Measurements from ENCODE around the gene USH2A. TPM values are rescaled to one million over a fixed set of nuclear protein-coding genes. Genes with fewer than 3 reads are reported as not detected.
"Not testable (repeated sequence)": the region's sequence is repeated elsewhere in the genome, so short reads cannot be mapped to it uniquely, and the experiment has no call there.

Gene USH2A
- polyA plus RNA-seq, 3 donors, result not detected

DNA sequence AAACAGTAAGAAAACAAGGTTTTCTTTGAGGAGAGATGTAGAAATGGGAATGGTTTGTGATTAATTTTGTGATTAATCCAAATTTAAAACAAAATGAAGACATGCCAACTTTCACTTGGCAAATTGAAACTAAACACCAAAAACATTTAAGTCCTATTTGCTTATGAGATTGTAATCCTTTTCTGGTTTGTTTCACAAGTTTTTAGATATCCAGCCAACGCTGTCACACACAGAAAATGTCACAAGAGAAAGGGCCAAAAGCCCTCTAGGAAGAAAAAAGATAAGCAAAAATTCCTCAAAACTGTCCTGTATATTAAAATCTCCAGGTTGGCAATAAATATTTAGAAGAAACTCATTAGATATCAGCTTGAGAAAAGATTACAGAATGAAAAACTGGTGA is 2.5 kb downstream of the USH2A start:
- H3K27ac ChIP-seq (ENCODE audit: low read depth, low read length), result no peak overlapping the region
- WGBS, 3 donors, result 17 to 68% (median 59%) methylated on average over 1 of the region's 1 CpG

GRCh38 chr1:216420263-216420662 is 3.0 kb downstream of the USH2A start:
- H3K27ac ChIP-seq (ENCODE audit: low read depth, low read length), result no peak overlapping the region
- WGBS, 3 donors, result 17 to 39% (median 37%) methylated on average over 2 of the region's 2 CpGs

- 63 to 83% (median 70%) methylated on average over 1 of the region's 1 CpG for WGBS, 3 donors
- H3K27ac ChIP-seq (ENCODE audit: low read depth, low read length), result no peak overlapping the region
Observed at GRCh38 chr1:216416488-216416887, 6.8 kb downstream of the USH2A start.

DNA sequence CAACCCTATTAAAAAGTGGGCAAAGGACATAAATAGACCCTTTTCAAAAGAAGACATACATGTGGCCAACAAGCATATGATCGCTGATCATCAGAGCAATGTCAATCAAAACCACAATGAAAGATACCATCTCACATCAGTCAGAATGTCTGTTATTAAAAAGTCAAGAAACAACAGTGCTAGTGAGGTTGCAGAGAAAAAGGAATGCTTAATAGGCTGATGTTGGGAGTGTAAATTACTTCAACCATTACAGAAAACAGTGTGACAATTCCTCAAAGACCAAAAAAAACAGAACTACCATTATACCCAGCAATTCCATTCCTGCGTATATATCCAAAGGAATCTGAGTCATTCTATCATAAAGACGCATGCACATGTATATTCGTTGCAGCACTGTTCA is 13.2 kb downstream of the USH2A start:
- 88 to 92% (median 89%) methylated on average over 4 of the region's 4 CpGs for WGBS, 3 donors
- H3K27ac ChIP-seq (ENCODE audit: low read depth, low read length), result no peak overlapping the region

- H3K27ac ChIP-seq (ENCODE audit: low read depth, low read length), result no peak overlapping the region
- WGBS, 3 donors, result 72 to 83% (median 80%) methylated on average over 3 of the region's 3 CpGs
Observed at GRCh38 chr1:216390956-216391355, 32.3 kb downstream of the USH2A start.

GRCh38 chr1:216389774-216390173 is 33.5 kb downstream of the USH2A start:
- H3K27ac ChIP-seq (ENCODE audit: low read depth, low read length), result no peak overlapping the region

- H3K27ac ChIP-seq (ENCODE audit: low read depth, low read length), result no peak overlapping the region
- 15 to 22% (median 20%) methylated on average over 2 of the region's 2 CpGs for WGBS, 3 donors
Observed at GRCh38 chr1:216388558-216388957, 34.7 kb downstream of the USH2A start.

- no peak overlapping the region for H3K27ac ChIP-seq (ENCODE audit: low read depth, low read length)
- WGBS, 3 donors, result 52 to 72% (median 72%) methylated on average over 2 of the region's 2 CpGs
Observed at GRCh38 chr1:216387782-216388181, 35.5 kb downstream of the USH2A start.

DNA sequence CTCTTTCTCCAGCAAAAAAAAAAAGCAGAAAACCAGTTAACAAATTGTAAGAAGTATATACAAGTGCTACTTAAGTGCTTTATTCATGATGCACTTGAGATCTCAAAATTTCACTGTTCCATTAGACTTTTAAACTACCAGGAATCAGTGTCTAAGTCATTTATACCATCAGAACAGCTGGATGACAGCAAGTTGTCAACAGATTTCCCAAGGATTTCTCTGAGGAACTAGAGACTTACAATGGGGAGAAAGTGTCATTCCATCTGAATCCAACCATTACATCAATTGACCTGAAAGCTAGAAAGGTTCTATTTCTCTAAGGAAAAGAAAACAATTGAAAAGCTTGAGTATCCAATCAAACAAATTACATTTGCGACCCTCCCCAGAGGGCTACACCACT is 43.8 kb downstream of the USH2A start:
- WGBS, 3 donors, result 63 to 80% (median 76%) methylated on average over 1 of the region's 1 CpG
- H3K27ac ChIP-seq (ENCODE audit: low read depth, low read length), result no peak overlapping the region

DNA sequence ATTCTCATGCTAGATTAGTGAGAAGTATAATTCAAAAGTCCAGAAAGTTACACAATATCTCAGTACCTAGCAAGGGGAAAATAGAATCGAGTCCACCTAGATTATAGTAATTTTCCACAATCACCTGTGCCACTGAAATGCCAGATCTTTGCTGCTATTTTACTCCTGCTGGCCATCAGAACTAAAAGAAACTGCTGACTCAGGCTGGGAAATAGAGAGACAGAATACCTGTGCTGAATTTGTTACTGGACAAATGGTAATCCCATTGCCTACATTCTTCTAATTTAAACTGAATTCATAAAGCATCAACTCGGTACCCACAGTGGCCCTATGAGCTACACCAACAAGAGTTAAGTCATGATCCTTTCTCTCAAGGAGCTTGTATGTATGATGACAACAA is 55.0 kb downstream of the USH2A start:
- H3K27ac ChIP-seq (ENCODE audit: low read depth, low read length), result no peak overlapping the region
- 73 to 79% (median 79%) methylated on average over 2 of the region's 2 CpGs for WGBS, 3 donors

DNA sequence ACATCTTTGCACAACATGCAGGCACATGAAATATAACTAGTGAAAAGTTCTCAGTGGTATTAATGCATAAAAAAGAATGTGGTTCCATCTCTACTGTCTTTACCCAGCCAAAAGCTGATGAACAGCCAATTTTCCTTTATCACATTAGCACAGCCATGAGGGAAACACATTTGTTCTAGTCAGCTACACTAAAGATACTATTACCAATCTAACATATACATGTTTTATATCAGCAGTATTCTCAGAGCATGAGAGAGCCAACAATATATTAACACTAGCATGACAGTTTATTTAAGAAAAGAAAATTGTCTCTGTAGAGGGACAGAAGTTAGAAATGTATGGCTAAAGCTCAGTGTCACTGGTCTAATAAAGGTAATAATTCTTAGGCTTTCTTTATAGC is 56.3 kb downstream of the USH2A start:
- no peak overlapping the region for H3K27ac ChIP-seq (ENCODE audit: low read depth, low read length)

DNA sequence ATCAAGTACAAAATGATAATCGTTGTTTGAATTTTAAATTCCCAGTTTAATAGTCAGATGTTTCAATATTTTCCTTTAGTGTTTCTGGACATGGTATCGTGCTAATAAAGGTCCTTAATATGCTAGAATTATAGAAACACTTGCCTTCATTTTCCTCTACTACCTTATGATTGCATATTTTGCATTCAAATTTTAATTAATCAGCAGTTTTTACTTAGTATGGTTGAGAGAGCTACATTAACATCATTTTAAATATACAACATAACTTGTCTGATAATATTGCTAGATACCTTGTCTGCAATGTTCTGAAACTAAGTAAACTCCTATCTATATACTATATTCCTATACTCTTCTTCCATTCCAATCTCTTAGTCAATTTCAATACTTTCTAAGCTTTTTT is 66.3 kb downstream of the USH2A start:
- WGBS, 3 donors, result 75 to 83% (median 81%) methylated on average over 2 of the region's 2 CpGs
- no peak overlapping the region for H3K27ac ChIP-seq (ENCODE audit: low read depth, low read length)

- no peak overlapping the region for H3K27ac ChIP-seq (ENCODE audit: low read depth, low read length)
- 32 to 48% (median 47%) methylated on average over 1 of the region's 1 CpG for WGBS, 3 donors
Observed at GRCh38 chr1:216350186-216350585, 73.1 kb downstream of the USH2A start.

DNA sequence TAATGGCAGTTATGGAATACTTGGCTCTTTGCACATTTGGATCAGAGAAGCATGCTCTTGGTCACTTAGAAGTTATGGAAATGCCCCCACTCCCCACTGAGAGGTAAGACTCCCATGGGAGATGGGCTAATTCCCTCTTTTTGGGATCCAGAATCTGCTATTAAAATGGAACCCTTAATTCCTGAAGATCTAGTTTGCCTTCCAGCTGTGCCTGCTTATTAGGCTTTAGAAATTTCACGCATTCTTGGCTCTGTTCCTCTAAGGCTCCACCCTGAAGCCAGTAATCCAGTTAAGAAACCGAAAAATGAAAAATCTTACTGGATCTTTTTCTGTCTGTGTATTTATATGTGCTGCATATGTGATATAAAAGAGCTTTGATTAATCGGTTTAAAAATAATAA is 76.7 kb downstream of the USH2A start:
- H3K27ac ChIP-seq (ENCODE audit: low read depth, low read length), result no peak overlapping the region
- WGBS, 3 donors, result 76 to 83% (median 80%) methylated on average over 3 of the region's 3 CpGs

DNA sequence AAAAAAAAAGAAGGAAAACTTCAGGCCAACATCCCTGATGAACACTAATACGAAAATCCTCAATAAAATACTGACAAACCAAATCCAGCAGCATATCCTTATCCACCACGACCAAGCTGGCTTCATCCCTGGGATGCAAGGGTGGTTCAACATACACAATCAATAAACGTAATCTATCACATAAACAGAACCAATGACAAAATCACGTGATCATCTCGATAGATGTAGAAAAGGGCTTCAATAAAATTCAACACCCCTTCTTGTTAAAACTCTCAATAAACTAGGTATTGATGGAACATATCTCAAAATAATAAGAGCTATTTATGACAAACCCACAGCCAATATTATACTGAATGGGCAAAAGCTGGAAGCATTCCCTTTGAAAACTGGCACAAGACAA is 82.7 kb downstream of the USH2A start:
- 66 to 76% (median 73%) methylated on average over 5 of the region's 5 CpGs for WGBS, 3 donors
- H3K27ac ChIP-seq (ENCODE audit: low read depth, low read length), result not testable (repeated sequence)

GRCh38 chr1:216332462-216332861 is 90.8 kb downstream of the USH2A start:
- H3K27ac ChIP-seq (ENCODE audit: low read depth, low read length), result no peak overlapping the region

GRCh38 chr1:216332003-216332402 is 91.2 kb downstream of the USH2A start:
- WGBS, 3 donors, result 69 to 91% (median 84%) methylated on average over 2 of the region's 2 CpGs

More at GRCh38 chr1:216332462-216332861, 90.8 kb downstream of the USH2A start:
- WGBS, 3 donors, result 76 to 81% (median 81%) methylated on average over 3 of the region's 3 CpGs

DNA sequence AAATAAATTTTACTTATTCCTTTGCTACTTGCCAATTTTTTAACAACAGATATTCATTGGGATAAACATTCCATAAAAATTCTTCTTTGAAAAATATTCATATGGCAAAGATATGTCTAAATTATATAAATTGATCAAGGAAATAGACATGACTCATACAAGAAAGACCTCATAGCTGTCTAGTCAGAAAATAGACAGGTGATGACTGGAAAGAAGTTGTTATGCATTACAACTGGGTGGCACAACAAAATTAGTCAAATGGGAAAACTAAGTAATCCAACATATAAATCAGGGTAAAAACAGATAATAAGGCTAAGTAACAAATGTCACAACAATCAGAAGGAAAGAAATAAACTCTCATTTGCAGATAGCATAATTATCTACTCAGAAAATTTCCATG is 92.0 kb downstream of the USH2A start:
- H3K27ac ChIP-seq (ENCODE audit: low read depth, low read length), result no peak overlapping the region

More at GRCh38 chr1:216332003-216332402, 91.2 kb downstream of the USH2A start:
- no peak overlapping the region for H3K27ac ChIP-seq (ENCODE audit: low read depth, low read length)

DNA sequence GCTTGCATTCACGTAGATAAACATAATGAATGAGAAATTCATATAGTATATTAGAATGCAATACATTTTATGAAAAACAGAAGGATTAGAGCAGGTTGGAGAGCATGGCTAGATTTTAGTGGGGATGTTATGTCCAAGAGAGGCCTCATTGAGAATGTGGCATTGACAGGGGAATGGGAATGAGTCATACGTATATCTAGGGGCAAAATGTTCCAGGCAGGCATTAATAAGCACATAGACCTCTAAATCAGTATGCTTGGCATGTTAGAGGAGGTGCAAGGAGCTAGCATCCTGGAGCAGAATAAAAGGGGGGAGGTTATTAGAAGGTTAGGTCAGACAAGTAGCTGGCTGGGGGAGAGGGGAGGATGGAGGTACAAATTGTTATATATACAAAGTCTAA is 93.0 kb downstream of the USH2A start:
- no peak overlapping the region for H3K27ac ChIP-seq (ENCODE audit: low read depth, low read length)
- 66 to 82% (median 69%) methylated on average over 2 of the region's 2 CpGs for WGBS, 3 donors

- no peak overlapping the region for H3K27ac ChIP-seq (ENCODE audit: low read depth, low read length)
- WGBS, 3 donors, result 65 to 75% (median 68%) methylated on average over 2 of the region's 2 CpGs
Observed at GRCh38 chr1:216325946-216326345, 97.3 kb downstream of the USH2A start.

DNA sequence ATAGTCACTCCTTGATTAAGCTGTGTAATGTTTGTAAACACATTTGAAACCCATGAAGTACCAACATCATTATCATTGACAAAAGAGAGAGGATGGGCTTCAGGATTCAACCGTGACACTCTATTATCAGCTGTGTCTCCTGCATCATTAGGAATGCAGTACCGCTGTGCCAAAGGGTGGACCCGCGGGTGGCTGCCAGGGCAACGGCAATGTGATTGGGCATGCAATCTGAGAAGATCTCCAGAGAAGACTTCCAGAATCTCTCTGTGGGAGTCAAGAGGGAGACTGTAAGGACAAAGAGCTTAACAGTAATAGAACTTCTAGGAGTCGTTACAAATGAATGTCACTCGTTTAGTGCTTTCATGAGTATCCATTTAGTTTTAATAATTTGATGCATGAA is 97.9 kb downstream of the USH2A start:
- H3K27ac ChIP-seq (ENCODE audit: low read depth, low read length), result no peak overlapping the region
- WGBS, 3 donors, result 88 to 90% (median 88%) methylated on average over 7 of the region's 7 CpGs
